CD8-positive, alpha-beta memory T cell (primary cell): ENCODE data around the gene AGBL4. TPM values are rescaled to one million over a fixed set of nuclear protein-coding genes. Genes with fewer than 3 reads are reported as not detected.

Experiments used
- CTCF ChIA-PET: fragments of 350-600 bp; sonication (Branson Sonifier 250); formaldehyde crosslinking; loops from one replicate; lab custom pipeline; 2021; ENCODE audit warnings: antibody characterized with exemption; lab: Charles Lee
- POLR2A ChIA-PET: fragments of 350-600 bp; sonication (Branson Sonifier 250); formaldehyde crosslinking; loops from one replicate; lab custom pipeline; 2021; ENCODE audit warnings: antibody characterized with exemption; lab: Charles Lee
- DNase-seq, 5 donors: peaks; one replicate each; pipeline versions ENCODE4 v3.0.0 to v3.0.0-alpha.2; 2020 to 2022; ENCODE audit warnings: mixed read lengths in 1 of 5
- H3K27ac ChIP-seq: one replicate; pipeline ENCODE4 v1.7.0; 2013; ENCODE audit warnings: low read depth, mild to moderate bottlenecking, low read length, moderate library complexity
- H3K27me3 ChIP-seq: 2 replicates; pipeline ENCODE4 v1.7.0; 2013; ENCODE audit warnings: low read length, mild to moderate bottlenecking; ENCODE audit not compliant: insufficient read depth, poor library complexity, severe bottlenecking
- H3K36me3 ChIP-seq: 2 replicates; pipeline ENCODE4 v1.7.0; 2013; ENCODE audit warnings: mild to moderate bottlenecking, low read length, moderate library complexity; ENCODE audit not compliant: insufficient read depth
- H3K4me1 ChIP-seq: 2 replicates; pipeline ENCODE4 v1.7.0; 2013; ENCODE audit warnings: mild to moderate bottlenecking, low read length, moderate library complexity; ENCODE audit not compliant: insufficient read depth
- H3K4me3 ChIP-seq: 2 replicates; pipeline ENCODE4 v1.7.0; 2013; ENCODE audit warnings: mild to moderate bottlenecking, low read length
- H3K9me3 ChIP-seq: 2 replicates; pipeline ENCODE4 v1.7.0; 2013; ENCODE audit warnings: mild to moderate bottlenecking, low read length
- H3K27ac Mint-ChIP-seq, 8 donors: one replicate each; pipeline ENCODE4 v1.8.0; 2020 to 2021; ENCODE audit warnings: mixed read lengths in 8 of 8, mild to moderate bottlenecking in 6 of 8, inconsistent platforms in 3 of 8, moderate library complexity in 3 of 8
- H3K27me3 Mint-ChIP-seq, 2 donors: one replicate each; pipeline ENCODE4 v1.8.0; 2020 to 2021; ENCODE audit warnings: mixed read lengths in 2 of 2, mild to moderate bottlenecking in 1 of 2, moderate library complexity in 1 of 2
- H3K36me3 Mint-ChIP-seq, 3 donors: one replicate each; pipeline ENCODE4 v1.8.0; 2020 to 2021; ENCODE audit warnings: mixed read lengths in 3 of 3, inconsistent platforms in 1 of 3, mild to moderate bottlenecking in 1 of 3
- H3K4me1 Mint-ChIP-seq, 3 donors: one replicate each; pipeline ENCODE4 v1.8.0; 2020 to 2021; ENCODE audit warnings: mixed read lengths in 3 of 3, inconsistent platforms in 1 of 3, mild to moderate bottlenecking in 1 of 3
- H3K4me3 Mint-ChIP-seq, 7 donors: one replicate each; pipeline ENCODE4 v1.8.0; 2020 to 2021; ENCODE audit warnings: mixed read lengths in 7 of 7, mild to moderate bottlenecking in 6 of 7, moderate library complexity in 4 of 7, inconsistent platforms in 2 of 7
- H3K9me3 Mint-ChIP-seq, 5 donors: one replicate each; pipeline ENCODE4 v1.8.0; 2020 to 2022; ENCODE audit warnings: mixed read lengths in 5 of 5, mild to moderate bottlenecking in 3 of 5, moderate library complexity in 2 of 5, inconsistent platforms in 1 of 5
- polyA plus RNA-seq: library from polyadenylated mRNA; unstranded; fragments of 300-500 nt; fragmentation: Illumina TruSeq; gene quantifications from one replicate; pipeline ENCODE4 v1.2.3, GENCODE V29; 2021
- total RNA-seq, 2 experiments: library from RNA; stranded (reverse); gene quantifications; one replicate each; pipeline ENCODE4 v1.2.3, GENCODE V29; 2021

The AGBL4 gene
- total and polyA plus RNA-seq, 3 experiments from 2014 or later, result 0.22 TPM; not detected in 2

- no peak overlapping the region for H3K27ac ChIP-seq
- CTCF ChIA-PET, result no interaction called here
- H3K9me3 ChIP-seq, result no peaks in the 10 kb centered on the region
- H3K4me3 ChIP-seq, result no peak overlapping the region
- H3K27ac Mint-ChIP-seq, result no peak overlapping the region
- DNase-seq, result no peak
- no peaks in the 10 kb centered on the region for H3K36me3 ChIP-seq
- H3K27me3 Mint-ChIP-seq, result peaks cover 2 to 17% of the 10 kb centered on the region in 2 donors
- H3K27me3 ChIP-seq, result no peaks in the 10 kb centered on the region
- H3K4me3 Mint-ChIP-seq, result no peak overlapping the region
- H3K4me1 ChIP-seq, result no peaks in the 10 kb centered on the region
- H3K9me3 Mint-ChIP-seq, result no peaks in the 10 kb centered on the region
- peaks cover 0 to 3% (median 0%) of the 10 kb centered on the region in 3 donors for H3K4me1 Mint-ChIP-seq
- POLR2A ChIA-PET, result no interaction called here
- H3K36me3 Mint-ChIP-seq, result no peaks in the 10 kb centered on the region
These were observed 1343.9 kb downstream of the AGBL4 start for GRCh38 chr1:48679859-48680258.

- Mint-ChIP-seq H3K36me3 (no peaks in the 10 kb centered on the region), H3K4me3 (no peak overlapping the region), H3K4me1 (peaks cover 0 to 3% (median 0%) of the 10 kb centered on the region in 3 donors), H3K27ac (no peak overlapping the region), H3K27me3 (peaks cover 6 to 26% of the 10 kb centered on the region in 2 donors), H3K9me3 (no peaks in the 10 kb centered on the region)
- H3K9me3 ChIP-seq, result no peaks in the 10 kb centered on the region
- H3K36me3 ChIP-seq, result no peaks in the 10 kb centered on the region
- no peaks in the 10 kb centered on the region for H3K4me1 ChIP-seq
- no peak overlapping the region for H3K4me3 ChIP-seq
- no peak overlapping the region for H3K27ac ChIP-seq
- DNase-seq, result no peak
- no peaks in the 10 kb centered on the region for H3K27me3 ChIP-seq
- ChIA-PET CTCF (no interaction called here), POLR2A (no interaction called here)
These were observed 1344.8 kb downstream of the AGBL4 start for GRCh38 chr1:48678710-48679505.

DNA sequence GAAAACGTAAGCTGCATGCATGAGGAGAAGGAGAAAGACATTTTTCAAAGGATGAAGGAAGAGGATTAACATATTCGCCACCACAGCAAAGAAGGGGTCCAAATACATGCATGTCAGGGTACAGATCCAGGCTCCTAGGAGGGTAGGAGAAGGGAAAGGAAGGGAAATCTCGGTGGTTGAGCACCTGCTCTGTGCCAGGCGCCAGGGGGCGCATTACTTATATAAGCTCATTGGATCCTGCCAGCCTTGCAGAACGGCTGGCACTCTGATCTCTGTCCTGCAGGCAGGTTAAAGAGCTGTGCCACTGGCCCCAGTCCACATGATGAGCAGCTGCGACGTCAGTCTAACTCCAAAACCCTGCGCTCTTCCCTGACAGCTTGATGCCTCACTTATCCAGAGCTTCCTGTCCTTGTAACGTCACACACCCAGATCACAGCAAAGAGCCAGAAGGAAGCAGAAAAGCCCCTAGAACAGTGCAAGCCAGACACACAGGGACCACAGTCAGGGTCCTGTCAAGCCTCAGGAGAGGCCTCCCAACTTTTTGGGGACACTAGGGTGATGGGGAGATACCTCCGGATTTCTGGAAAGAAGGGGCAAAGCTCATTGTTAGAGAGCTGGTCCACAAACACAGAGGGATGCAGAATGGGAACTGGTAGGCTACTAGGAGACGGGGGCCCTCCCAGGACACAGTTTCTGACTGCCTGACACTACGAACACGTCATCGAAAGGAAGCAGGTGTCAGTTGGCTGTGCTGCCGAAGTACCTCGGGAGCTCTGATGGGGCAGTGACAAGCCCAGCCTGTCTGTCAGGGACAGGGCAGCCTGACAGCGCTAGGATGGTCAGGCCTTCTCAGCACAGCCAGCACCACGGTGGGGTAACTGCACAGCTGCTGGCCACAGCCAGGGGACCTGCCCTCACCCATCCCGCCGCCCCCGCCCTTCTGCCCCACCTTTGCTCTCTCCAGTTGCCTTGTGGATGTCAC is 1346.2 kb downstream of the AGBL4 start:
- H3K9me3 ChIP-seq, result no peaks in the 10 kb centered on the region
- H3K9me3 Mint-ChIP-seq, result no peaks in the 10 kb centered on the region
- no peaks in the 10 kb centered on the region for H3K36me3 ChIP-seq
- DNase-seq, result peak in 3 of 5 donors; percentile 2 to 10 (median 2)
- H3K4me3 ChIP-seq, result no peak overlapping the region
- H3K27me3 Mint-ChIP-seq, result peaks cover 6 to 35% of the 10 kb centered on the region in 2 donors
- H3K27ac ChIP-seq, result no peak overlapping the region
- ChIA-PET POLR2A (no interaction called here), CTCF (interaction anchor here (0.9 to 1.6 kb wide), 4 partner anchors 10 to 1671 kb away, joined by 3 to 5 read pairs (median 4); no protein-coding TSS in a partner anchor)
- H3K36me3 Mint-ChIP-seq, result no peaks in the 10 kb centered on the region
- H3K27ac Mint-ChIP-seq, result peak overlapping the region in 1 of 8 donors; percentile 5
- no peak overlapping the region for H3K4me3 Mint-ChIP-seq
- H3K27me3 ChIP-seq, result no peaks in the 10 kb centered on the region
- no peaks in the 10 kb centered on the region for H3K4me1 ChIP-seq
- peaks cover 0 to 3% (median 0%) of the 10 kb centered on the region in 3 donors for H3K4me1 Mint-ChIP-seq

- no peaks in the 10 kb centered on the region for H3K9me3 Mint-ChIP-seq
These were observed 1346.9 kb downstream of the AGBL4 start for GRCh38 chr1:48676822-48677221.

GRCh38 chr1:48676376-48676775 is 1347.4 kb downstream of the AGBL4 start:
- Histone ChIP-seq H3K4me1 (no peaks in the 10 kb centered on the region), H3K27me3 (no peaks in the 10 kb centered on the region), H3K9me3 (no peaks in the 10 kb centered on the region), H3K4me3 (no peak overlapping the region), H3K27ac (no peak overlapping the region), H3K36me3 (no peaks in the 10 kb centered on the region)
- no peak overlapping the region for H3K27ac Mint-ChIP-seq
- CTCF ChIA-PET, result interaction anchor here (0.9 to 1.6 kb wide), 2 partner anchors 21 to 141 kb away, joined by 3 to 5 read pairs; no protein-coding TSS in a partner anchor
- no peaks in the 10 kb centered on the region for H3K36me3 Mint-ChIP-seq
- H3K4me1 Mint-ChIP-seq, result peaks cover 0 to 3% (median 0%) of the 10 kb centered on the region in 3 donors
- no peak for DNase-seq
- POLR2A ChIA-PET, result no interaction called here
- H3K9me3 Mint-ChIP-seq, result no peaks in the 10 kb centered on the region
- peaks cover 6 to 37% of the 10 kb centered on the region in 2 donors for H3K27me3 Mint-ChIP-seq
- no peak overlapping the region for H3K4me3 Mint-ChIP-seq

More at GRCh38 chr1:48676822-48677221, 1346.9 kb downstream of the AGBL4 start:
- Histone ChIP-seq H3K4me1 (no peaks in the 10 kb centered on the region), H3K27me3 (no peaks in the 10 kb centered on the region), H3K9me3 (no peaks in the 10 kb centered on the region), H3K4me3 (no peak overlapping the region), H3K27ac (no peak overlapping the region), H3K36me3 (no peaks in the 10 kb centered on the region)
- peaks cover 6 to 37% of the 10 kb centered on the region in 2 donors for H3K27me3 Mint-ChIP-seq
- no peak overlapping the region for H3K4me3 Mint-ChIP-seq
- H3K36me3 Mint-ChIP-seq, result no peaks in the 10 kb centered on the region
- peaks cover 0 to 3% (median 0%) of the 10 kb centered on the region in 3 donors for H3K4me1 Mint-ChIP-seq
- H3K27ac Mint-ChIP-seq, result no peak overlapping the region
- CTCF ChIA-PET, result interaction anchor here (0.9 to 1.6 kb wide), 4 partner anchors 11 to 1672 kb away, joined by 3 to 5 read pairs (median 4); no protein-coding TSS in a partner anchor
- POLR2A ChIA-PET, result no interaction called here
- DNase-seq, result no peak

GRCh38 chr1:48675251-48675650 is 1348.5 kb downstream of the AGBL4 start:
- Histone ChIP-seq H3K4me1 (no peaks in the 10 kb centered on the region), H3K27me3 (no peaks in the 10 kb centered on the region), H3K4me3 (no peak overlapping the region), H3K27ac (no peak overlapping the region), H3K9me3 (no peaks in the 10 kb centered on the region), H3K36me3 (no peaks in the 10 kb centered on the region)
- Mint-ChIP-seq H3K27me3 (peaks cover 6 to 37% of the 10 kb centered on the region in 2 donors), H3K4me1 (peaks cover 0 to 3% (median 0%) of the 10 kb centered on the region in 3 donors), H3K36me3 (no peaks in the 10 kb centered on the region), H3K4me3 (no peak overlapping the region), H3K27ac (no peak overlapping the region), H3K9me3 (no peaks in the 10 kb centered on the region)
- CTCF ChIA-PET, result no interaction called here
- DNase-seq, result no peak
- POLR2A ChIA-PET, result no interaction called here

DNA sequence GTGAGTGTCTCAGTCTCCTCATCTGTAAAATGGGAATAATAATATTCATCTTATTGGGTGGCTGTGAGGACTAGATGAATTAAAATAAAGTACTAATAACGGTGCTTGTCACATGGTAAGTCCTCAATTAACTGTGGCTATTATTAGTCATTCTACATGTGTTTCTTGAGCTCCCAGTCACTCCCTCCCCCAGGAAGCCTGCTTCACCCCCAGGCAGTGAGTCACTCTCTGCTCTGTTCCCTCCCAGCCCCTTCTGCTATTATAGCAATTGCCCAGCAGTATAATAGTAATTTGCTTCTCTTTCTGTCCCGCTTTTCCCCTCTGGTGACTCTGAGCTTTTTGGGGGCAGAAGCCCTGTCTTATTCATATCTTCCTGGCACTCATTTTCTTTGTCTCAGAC is 1349.1 kb downstream of the AGBL4 start:
- DNase-seq, result no peak
- Histone ChIP-seq H3K27me3 (no peaks in the 10 kb centered on the region), H3K27ac (no peak overlapping the region), H3K4me1 (no peaks in the 10 kb centered on the region), H3K4me3 (no peak overlapping the region), H3K36me3 (no peaks in the 10 kb centered on the region), H3K9me3 (no peaks in the 10 kb centered on the region)
- no peak overlapping the region for H3K27ac Mint-ChIP-seq
- H3K4me1 Mint-ChIP-seq, result peaks cover 0 to 3% (median 0%) of the 10 kb centered on the region in 3 donors
- CTCF ChIA-PET, result interaction anchor here (1.5 kb wide), 1 partner anchor 16 kb away, joined by 3 read pairs; no protein-coding TSS in a partner anchor
- peaks cover 6 to 40% of the 10 kb centered on the region in 2 donors for H3K27me3 Mint-ChIP-seq
- H3K36me3 Mint-ChIP-seq, result no peaks in the 10 kb centered on the region
- POLR2A ChIA-PET, result no interaction called here
- H3K4me3 Mint-ChIP-seq, result no peak overlapping the region
- H3K9me3 Mint-ChIP-seq, result no peaks in the 10 kb centered on the region
